ENCODE measurements around the gene ERVMER34-1. TPM values are rescaled to one million over a fixed set of nuclear protein-coding genes. Genes with fewer than 3 reads are reported as not detected.

The ERVMER34-1 gene
- total and polyA plus RNA-seq, 9 donors: 0.51 to 3.8 (median 2.0) TPM

GRCh38 chr4:52750213-52750612 lies 1.0 kb downstream of the ERVMER34-1 start:
- DNase-seq: no peak
- Histone ChIP-seq H3K36me3 (no peaks in the 10 kb centered on the region), H3K4me1 (ENCODE audit: insufficient read depth) (peaks cover 4% of the 10 kb centered on the region), H3K27me3 (no peaks in the 10 kb centered on the region), H3K27ac (no peak overlapping the region), H3K4me3 (no peak overlapping the region), H3K9me3 (no peaks in the 10 kb centered on the region)
- 96 to 97% (median 96%) methylated on average over 11 of the region's 11 CpGs for WGBS, 3 donors
- intact Hi-C loops (cut with DNase I): no loop called here
- no peak for TF ChIP-seq POLR2A (IDR thresholded peaks at IDR 0.05)
- no peak for TF ChIP-seq CTCF (IDR thresholded peaks at IDR 0.05)
- TF ChIP-seq EP300 (IDR thresholded peaks at IDR 0.05): no peak

GRCh38 chr4:52748432-52748831 lies 2.8 kb downstream of the ERVMER34-1 start:
- DNase-seq: no peak
- H3K27me3 ChIP-seq: no peaks in the 10 kb centered on the region
- 95 to 97% (median 96%) methylated on average over 6 of the region's 6 CpGs for WGBS, 3 donors
- TF ChIP-seq POLR2A (IDR thresholded peaks at IDR 0.05): no peak
- TF ChIP-seq CTCF (IDR thresholded peaks at IDR 0.05): no peak
- no peak for TF ChIP-seq EP300 (IDR thresholded peaks at IDR 0.05)
- no peak overlapping the region for H3K27ac ChIP-seq
- no peak overlapping the region for H3K4me3 ChIP-seq
- H3K9me3 ChIP-seq: no peaks in the 10 kb centered on the region
- peaks cover 4% of the 10 kb centered on the region for H3K4me1 ChIP-seq (ENCODE audit: insufficient read depth)
- intact Hi-C loops (cut with DNase I): no loop called here
- no peaks in the 10 kb centered on the region for H3K36me3 ChIP-seq

- Histone ChIP-seq H3K4me3 (no peak overlapping the region), H3K27ac (no peak overlapping the region), H3K27me3 (no peaks in the 10 kb centered on the region), H3K9me3 (no peaks in the 10 kb centered on the region), H3K4me1 (ENCODE audit: insufficient read depth) (no peaks in the 10 kb centered on the region), H3K36me3 (no peaks in the 10 kb centered on the region)
- intact Hi-C loops (cut with DNase I): no loop called here
- TF ChIP-seq CTCF (IDR thresholded peaks at IDR 0.05): no peak
- no peak for TF ChIP-seq EP300 (IDR thresholded peaks at IDR 0.05)
- TF ChIP-seq POLR2A (IDR thresholded peaks at IDR 0.05): no peak
- no peak for DNase-seq
- 93 to 98% (median 98%) methylated on average over 5 of the region's 5 CpGs for WGBS, 3 donors
Observed at GRCh38 chr4:52744588-52744987, 6.6 kb downstream of the ERVMER34-1 start.

- Histone ChIP-seq H3K4me3 (no peak overlapping the region), H3K9me3 (no peaks in the 10 kb centered on the region), H3K27ac (no peak overlapping the region), H3K4me1 (ENCODE audit: insufficient read depth) (no peaks in the 10 kb centered on the region), H3K36me3 (no peaks in the 10 kb centered on the region), H3K27me3 (no peaks in the 10 kb centered on the region)
- TF ChIP-seq POLR2A (IDR thresholded peaks at IDR 0.05) (no peak), CTCF (IDR thresholded peaks at IDR 0.05) (no peak), EP300 (IDR thresholded peaks at IDR 0.05) (no peak)
- intact Hi-C loops (cut with DNase I): no loop called here
- 85 to 88% (median 87%) methylated on average over 4 of the region's 4 CpGs for WGBS, 3 donors
- DNase-seq: no peak
Observed at GRCh38 chr4:52743444-52744019, 7.7 kb downstream of the ERVMER34-1 start.

All from ovary (tissue), 9 donors.